Body of pancreas (tissue), 4 donors: ENCODE data around the gene ADH7.

Experiments
- CTCF ChIP-seq, 7 experiments: fragments of 450-650 bp in 4 of 7; fragments of 200-600 bp in 3 of 7; sonication (generic) in 3 of 7; IDR thresholded peaks; one replicate each; pipeline ENCODE4 v1.5.1; 2016 to 2019; ENCODE audit warnings: antibody characterized with exemption in 7 of 7
- POLR2A ChIP-seq, 3 donors: fragments of 450-650 bp; IDR thresholded peaks; one replicate each; pipeline ENCODE4 v1.6.1; 2016; ENCODE audit warnings: antibody characterized with exemption in 3 of 3, mild to moderate bottlenecking in 2 of 3

GRCh38 chr4:99467887-99468286 is 32.7 kb upstream of the ADH7 start:
- no peak for TF ChIP-seq CTCF (IDR thresholded peaks at IDR 0.05)
- no peak for TF ChIP-seq POLR2A (IDR thresholded peaks at IDR 0.05)
